GM21619 (cell line): ENCODE data around the gene PRKAG2.

Source experiments
- ATAC-seq: cut with Tn5 transposase; IDR thresholded peaks from one replicate; pipeline ENCODE4 v1.9.1; 2021; ENCODE audit not compliant: unreplicated experiment

PRKAG2 gene

GRCh38 chr7:151509670-151510333 is 367.1 kb downstream of the PRKAG2 start:
- no peak for ATAC-seq

GRCh38 chr7:151508991-151509390 is 367.9 kb downstream of the PRKAG2 start:
- no peak for ATAC-seq

- ATAC-seq, result no peak
Observed at GRCh38 chr7:151507806-151508205, 369.1 kb downstream of the PRKAG2 start.

- ATAC-seq, result no peak
Observed at GRCh38 chr7:151506901-151507382, 370.0 kb downstream of the PRKAG2 start.
